Stromal cell of bone marrow (primary cell): ENCODE results near the gene DAZ3.
"Not testable (repeated sequence)": the region's sequence is repeated elsewhere in the genome, so short reads cannot be mapped to it uniquely, and the experiment has no call there.

ENCODE experiments used
- DNase-seq: peaks from one replicate; pipeline ENCODE4 v3.0.0-alpha.2; 2012; ENCODE audit warnings: low read depth

Gene DAZ3

DNA sequence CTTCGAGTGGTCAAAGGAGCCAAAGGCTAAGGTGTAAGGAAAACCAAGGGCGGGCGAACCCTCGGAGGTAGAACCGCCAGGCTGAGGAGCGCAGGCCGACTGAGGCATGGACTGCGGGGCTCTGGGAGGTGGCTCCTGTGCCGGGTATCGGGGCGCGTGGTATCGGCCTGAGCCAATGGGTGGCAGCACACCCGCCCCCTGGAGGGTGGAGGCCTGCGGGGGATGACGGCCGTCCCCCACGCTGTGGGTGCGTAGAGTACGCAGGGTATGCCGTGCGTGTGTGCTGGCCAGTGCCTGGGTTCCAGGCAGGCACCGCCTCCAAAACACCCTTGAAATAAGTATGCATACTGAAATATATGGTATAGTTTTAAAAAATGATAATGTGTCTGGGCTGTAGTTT is at the start of gene DAZ3:
DAZ3 (minus strand) TSS at position 101 of the 400 bp plus-strand sequence. CDS start 208 bp downstream, outside the sequence.
- not testable (repeated sequence) for DNase-seq

DNA sequence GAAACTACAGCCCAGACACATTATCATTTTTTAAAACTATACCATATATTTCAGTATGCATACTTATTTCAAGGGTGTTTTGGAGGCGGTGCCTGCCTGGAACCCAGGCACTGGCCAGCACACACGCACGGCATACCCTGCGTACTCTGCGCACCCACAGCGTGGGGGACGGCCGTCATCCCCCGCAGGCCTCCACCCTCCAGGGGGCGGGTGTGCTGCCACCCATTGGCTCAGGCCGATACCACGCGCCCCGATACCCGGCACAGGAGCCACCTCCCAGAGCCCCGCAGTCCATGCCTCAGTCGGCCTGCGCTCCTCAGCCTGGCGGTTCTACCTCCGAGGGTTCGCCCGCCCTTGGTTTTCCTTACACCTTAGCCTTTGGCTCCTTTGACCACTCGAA is 20.4 kb upstream of the DAZ3 start, which contains the start of gene DAZ4:
DAZ4 (plus strand) TSS at position 301 of the 400 bp plus-strand sequence. CDS start 208 bp downstream, outside the sequence.
- not testable (repeated sequence) for DNase-seq

DNA sequence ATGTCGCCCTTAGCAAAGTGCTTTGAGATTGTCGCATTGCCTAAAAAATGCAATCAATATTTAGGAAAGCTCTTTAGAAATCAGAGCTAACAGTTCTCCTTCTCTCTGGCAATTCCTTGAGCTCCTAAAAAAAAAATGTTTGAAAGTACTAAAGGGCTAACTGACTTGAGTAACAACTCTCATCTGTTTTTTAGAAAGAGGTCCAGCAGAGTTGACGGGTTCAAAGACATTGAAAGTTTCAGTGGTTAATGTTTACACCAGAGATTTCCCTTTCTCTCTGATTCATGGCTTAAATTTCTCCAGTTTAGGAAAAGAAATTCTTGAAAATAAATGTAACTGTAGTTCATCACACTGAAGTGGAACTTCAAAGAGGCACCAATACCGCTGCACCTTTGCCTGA is 11.9 kb upstream of the DAZ3 start:
- not testable (repeated sequence) for DNase-seq

- not testable (repeated sequence) for DNase-seq
These were observed 11.1 kb upstream of the DAZ3 start for GRCh38 chrY:24824184-24824879.

DNA sequence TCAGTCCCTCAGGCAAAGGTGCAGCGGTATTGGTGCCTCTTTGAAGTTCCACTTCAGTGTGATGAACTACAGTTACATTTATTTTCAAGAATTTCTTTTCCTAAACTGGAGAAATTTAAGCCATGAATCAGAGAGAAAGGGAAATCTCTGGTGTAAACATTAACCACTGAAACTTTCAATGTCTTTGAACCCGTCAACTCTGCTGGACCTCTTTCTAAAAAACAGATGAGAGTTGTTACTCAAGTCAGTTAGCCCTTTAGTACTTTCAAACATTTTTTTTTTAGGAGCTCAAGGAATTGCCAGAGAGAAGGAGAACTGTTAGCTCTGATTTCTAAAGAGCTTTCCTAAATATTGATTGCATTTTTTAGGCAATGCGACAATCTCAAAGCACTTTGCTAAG is 8.6 kb upstream of the DAZ3 start:
- DNase-seq: not testable (repeated sequence)
